Neural progenitor cell (in vitro differentiated cells): ENCODE results near the gene NFATC1. TPM values are rescaled to one million over a fixed set of nuclear protein-coding genes. Genes with fewer than 3 reads are reported as not detected.
A peak's percentile ranks its signal among the peaks of the same experiment; 100 is the strongest.

Experiments
- DNase-seq: peaks from one replicate; pipeline ENCODE4 v3.0.0-alpha.2; 2016; ENCODE audit warnings: low spot score
- H2AFZ ChIP-seq: fragments of 200-600 bp; sonication (generic); replicated peaks from 2 replicates; pipeline ENCODE4 v1.6.1; 2016; ENCODE audit warnings: antibody characterized with exemption
- H3F3A ChIP-seq: fragments of 200-600 bp; sonication (generic); 2 replicates; pipeline ENCODE4 v1.6.1; 2016; ENCODE audit warnings: antibody characterized with exemption, low read depth
- H3K27ac ChIP-seq: fragments of 200-600 bp; sonication (generic); 2 replicates; pipeline ENCODE4 v1.5.1; 2016; ENCODE audit warnings: mild to moderate bottlenecking
- H3K27me3 ChIP-seq: fragments of 200-600 bp; sonication (generic); 2 replicates; pipeline ENCODE4 v1.6.1; 2016; ENCODE audit warnings: mild to moderate bottlenecking, moderate library complexity
- H3K36me3 ChIP-seq: fragments of 200-600 bp; sonication (generic); 2 replicates; pipeline ENCODE4 v1.5.1; 2016
- H3K4me1 ChIP-seq: fragments of 200-600 bp; sonication (generic); 2 replicates; pipeline ENCODE4 v1.6.1; 2016; ENCODE audit warnings: mixed run types
- H3K4me2 ChIP-seq: fragments of 200-600 bp; sonication (generic); 2 replicates; pipeline ENCODE4 v1.6.1; 2016
- H3K4me3 ChIP-seq: fragments of 200-600 bp; sonication (generic); 2 replicates; pipeline ENCODE4 v1.5.1; 2016
- H3K79me2 ChIP-seq: fragments of 200-600 bp; sonication (generic); 2 replicates; pipeline ENCODE4 v1.6.1; 2016; ENCODE audit warnings: low read depth
- H3K9ac ChIP-seq: fragments of 200-600 bp; sonication (generic); 2 replicates; pipeline ENCODE4 v1.6.1; 2016
- H3K9me3 ChIP-seq: fragments of 200-600 bp; sonication (generic); 2 replicates; pipeline ENCODE4 v1.5.1; 2016; ENCODE audit warnings: low read depth
- H4K20me1 ChIP-seq: fragments of 200-600 bp; sonication (generic); 2 replicates; pipeline ENCODE4 v1.6.1; 2016; ENCODE audit warnings: low read depth
- H3K27ac Mint-ChIP-seq: 3 replicates; pipeline ENCODE4 v1.8.0; 2021; ENCODE audit warnings: mixed read lengths
- H3K27me3 Mint-ChIP-seq: 2 replicates; pipeline ENCODE4 v1.8.0; 2022; ENCODE audit warnings: low read depth, mild to moderate bottlenecking, inconsistent platforms, moderate library complexity, mixed read lengths; ENCODE audit not compliant: insufficient read depth
- H3K36me3 Mint-ChIP-seq: 3 replicates; pipeline ENCODE4 v1.8.0; 2021; ENCODE audit warnings: mixed read lengths
- H3K4me1 Mint-ChIP-seq: 3 replicates; pipeline ENCODE4 v1.8.0; 2021; ENCODE audit warnings: mixed read lengths
- H3K4me3 Mint-ChIP-seq: 3 replicates; pipeline ENCODE4 v1.8.0; 2021; ENCODE audit warnings: mild to moderate bottlenecking, moderate library complexity, mixed read lengths
- H3K9me3 Mint-ChIP-seq: 3 replicates; pipeline ENCODE4 v1.8.0; 2020; ENCODE audit warnings: mixed read lengths
- EZH2 ChIP-seq: fragments of 200-600 bp; sonication (generic); IDR thresholded peaks from 2 replicates; pipeline ENCODE4 v1.6.1; 2017; ENCODE audit warnings: antibody characterized with exemption, mild to moderate bottlenecking, moderate library complexity
- EZH2phosphoT487 ChIP-seq: fragments of 200-600 bp; sonication (generic); IDR thresholded peaks from 2 replicates; pipeline ENCODE4 v1.6.1; 2017; ENCODE audit warnings: antibody characterized with exemption
- total RNA-seq: library from RNA; depleted of rRNA; stranded (reverse); fragments of >200 nt; gene quantifications from 2 replicates; pipeline ENCODE4 v1.2.3, GENCODE V29; 2015; ENCODE audit warnings: low replicate concordance
- TF ChIP-seq, protein P1 (sequence below): fragments of 200-600 bp; sonication (generic); IDR thresholded peaks from 2 replicates; pipeline ENCODE4 v1.5.1; 2017; ENCODE audit warnings: antibody characterized with exemption, mild to moderate bottlenecking

NFATC1 gene
- total RNA-seq, 1 donor from 2014 or later = 2.3 TPM

DNA sequence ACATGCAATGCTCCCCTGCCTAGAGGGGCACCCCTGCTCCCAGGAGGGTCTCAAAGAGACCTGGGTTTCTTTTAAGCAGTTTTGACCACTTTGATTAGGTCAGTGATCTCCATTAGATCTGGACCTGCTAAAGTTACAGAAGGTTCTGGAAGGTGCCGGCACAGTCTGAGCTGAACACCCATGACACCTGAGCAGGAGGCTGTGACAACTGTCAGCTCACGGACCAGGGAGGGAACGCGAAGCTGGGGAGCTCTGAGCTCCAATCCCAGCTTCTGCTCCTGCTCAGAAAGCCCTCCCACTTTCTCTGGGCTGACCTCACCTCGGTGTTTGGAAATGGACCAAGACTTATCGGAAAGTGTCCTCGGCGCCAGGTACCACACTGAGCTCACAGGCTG, 113.8 kb downstream of the NFATC1 start:
- Histone ChIP-seq H3K79me2 (no peaks in the 10 kb centered on the region), H2AFZ (no peak overlapping the region), H3F3A (peaks cover 4% of the 10 kb centered on the region), H3K9me3 (no peaks in the 10 kb centered on the region), H3K4me1 (peaks cover 17% of the 10 kb centered on the region), H3K27ac (no peak overlapping the region), H3K27me3 (peaks cover 16% of the 10 kb centered on the region), H3K4me2 (no peak overlapping the region), H3K36me3 (no peaks in the 10 kb centered on the region), H3K4me3 (no peak overlapping the region), H3K9ac (no peak overlapping the region), H4K20me1 (no peaks in the 10 kb centered on the region)
- Mint-ChIP-seq H3K4me1 (peaks cover 24% of the 10 kb centered on the region), H3K27me3 (peaks cover 6% of the 10 kb centered on the region), H3K36me3 (peaks cover 4% of the 10 kb centered on the region), H3K27ac (peak overlapping the region; percentile 64), H3K4me3 (no peak overlapping the region), H3K9me3 (no peaks in the 10 kb centered on the region)
- DNase-seq = no peak
- TF ChIP-seq, protein P1, sequence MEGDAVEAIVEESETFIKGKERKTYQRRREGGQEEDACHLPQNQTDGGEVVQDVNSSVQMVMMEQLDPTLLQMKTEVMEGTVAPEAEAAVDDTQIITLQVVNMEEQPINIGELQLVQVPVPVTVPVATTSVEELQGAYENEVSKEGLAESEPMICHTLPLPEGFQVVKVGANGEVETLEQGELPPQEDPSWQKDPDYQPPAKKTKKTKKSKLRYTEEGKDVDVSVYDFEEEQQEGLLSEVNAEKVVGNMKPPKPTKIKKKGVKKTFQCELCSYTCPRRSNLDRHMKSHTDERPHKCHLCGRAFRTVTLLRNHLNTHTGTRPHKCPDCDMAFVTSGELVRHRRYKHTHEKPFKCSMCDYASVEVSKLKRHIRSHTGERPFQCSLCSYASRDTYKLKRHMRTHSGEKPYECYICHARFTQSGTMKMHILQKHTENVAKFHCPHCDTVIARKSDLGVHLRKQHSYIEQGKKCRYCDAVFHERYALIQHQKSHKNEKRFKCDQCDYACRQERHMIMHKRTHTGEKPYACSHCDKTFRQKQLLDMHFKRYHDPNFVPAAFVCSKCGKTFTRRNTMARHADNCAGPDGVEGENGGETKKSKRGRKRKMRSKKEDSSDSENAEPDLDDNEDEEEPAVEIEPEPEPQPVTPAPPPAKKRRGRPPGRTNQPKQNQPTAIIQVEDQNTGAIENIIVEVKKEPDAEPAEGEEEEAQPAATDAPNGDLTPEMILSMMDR = no peak
- TF ChIP-seq EZH2 = no peak

DNA sequence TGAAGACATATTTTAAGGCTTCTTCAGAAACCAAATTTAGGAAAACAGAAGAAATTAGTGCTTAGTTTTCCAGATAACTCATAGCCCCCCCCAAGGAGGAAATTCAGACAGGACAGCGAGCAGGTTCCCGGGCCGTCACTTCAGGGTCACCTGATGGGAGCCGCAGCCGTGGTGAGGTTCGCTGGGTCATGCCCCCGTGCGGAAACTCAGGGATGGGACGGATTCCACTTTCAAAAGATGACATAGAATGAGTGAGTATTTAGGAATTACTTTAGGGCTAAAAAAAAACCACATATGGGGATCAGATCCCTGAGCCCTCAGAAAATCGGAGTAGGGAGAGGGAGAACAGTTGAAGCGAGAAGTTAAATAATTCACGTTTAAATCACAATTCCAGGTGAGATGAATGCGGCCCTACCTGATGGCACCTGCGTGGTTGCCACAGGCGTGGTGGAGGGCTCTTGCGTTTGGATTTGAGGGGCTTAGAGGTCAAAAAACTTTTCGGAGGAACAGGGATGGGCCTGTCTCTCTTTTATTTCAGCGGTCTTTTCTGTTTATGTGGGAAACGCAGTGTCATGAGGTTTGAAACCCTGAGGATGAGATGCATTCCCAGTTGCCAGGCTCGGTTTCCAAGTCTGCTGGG, 114.4 kb downstream of the NFATC1 start:
- TF ChIP-seq EZH2 = no peak
- TF ChIP-seq, protein P1 = no peak
- no peak for TF ChIP-seq EZH2phosphoT487

DNA sequence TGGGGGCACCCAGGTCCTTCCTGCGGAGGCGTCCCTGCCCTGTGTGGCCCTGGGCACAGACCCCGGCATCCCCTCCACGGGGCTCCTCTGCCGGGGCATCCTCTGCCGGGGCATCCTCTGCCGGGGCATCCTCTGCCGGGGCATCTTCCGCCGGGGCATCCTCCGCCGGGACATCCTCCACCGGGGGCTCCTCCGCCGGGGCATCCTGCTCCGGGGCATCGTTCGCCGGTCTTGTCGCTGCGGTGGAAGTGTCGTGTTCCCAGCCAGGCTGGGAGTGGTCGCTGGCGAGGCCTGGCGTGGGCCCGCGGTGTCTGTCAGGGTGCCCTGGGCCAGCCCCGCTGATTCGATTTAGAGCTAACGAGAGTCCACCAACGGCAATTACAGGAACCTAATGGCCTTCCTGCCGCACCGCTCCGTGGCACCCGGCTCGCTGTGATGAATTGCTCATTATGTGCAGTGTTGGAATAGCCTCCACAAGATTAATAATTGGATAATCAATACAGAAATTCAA, 115.1 kb downstream of the NFATC1 start:
- Mint-ChIP-seq H3K9me3 (no peaks in the 10 kb centered on the region), H3K36me3 (peaks cover 4% of the 10 kb centered on the region), H3K4me1 (peaks cover 24% of the 10 kb centered on the region), H3K27ac (no peak overlapping the region), H3K4me3 (no peak overlapping the region), H3K27me3 (peaks cover 6% of the 10 kb centered on the region)
- Histone ChIP-seq H3K79me2 (no peaks in the 10 kb centered on the region), H3K27ac (no peak overlapping the region), H3K36me3 (no peaks in the 10 kb centered on the region), H3K4me1 (peaks cover 17% of the 10 kb centered on the region), H4K20me1 (no peaks in the 10 kb centered on the region), H3K4me2 (no peak overlapping the region), H3K9ac (no peak overlapping the region), H3F3A (peaks cover 4% of the 10 kb centered on the region), H3K4me3 (no peak overlapping the region), H3K9me3 (no peaks in the 10 kb centered on the region), H2AFZ (no peak overlapping the region), H3K27me3 (peaks cover 16% of the 10 kb centered on the region)
- TF ChIP-seq EZH2phosphoT487 (no peak), EZH2 (no peak)
- TF ChIP-seq, protein P1 = no peak
- DNase-seq = no peak

More for the DNA sequence above, 114.4 kb downstream of the NFATC1 start:
- H3K36me3 Mint-ChIP-seq = peaks cover 4% of the 10 kb centered on the region
- peaks cover 6% of the 10 kb centered on the region for H3K27me3 Mint-ChIP-seq
- H3K79me2 ChIP-seq = no peaks in the 10 kb centered on the region
- H3F3A ChIP-seq = peaks cover 4% of the 10 kb centered on the region
- H3K27ac ChIP-seq = no peak overlapping the region
- H3K4me1 ChIP-seq = peaks cover 17% of the 10 kb centered on the region
- no peak overlapping the region for H3K4me2 ChIP-seq
- no peak overlapping the region for H3K9ac ChIP-seq
- no peak overlapping the region for H3K4me3 Mint-ChIP-seq
- peak overlapping the region; percentile 64 for H3K27ac Mint-ChIP-seq
- H3K9me3 ChIP-seq = no peaks in the 10 kb centered on the region
- no peaks in the 10 kb centered on the region for H3K36me3 ChIP-seq
- H3K9me3 Mint-ChIP-seq = no peaks in the 10 kb centered on the region
- H3K4me1 Mint-ChIP-seq = peaks cover 24% of the 10 kb centered on the region
- no peak for DNase-seq
- H3K4me3 ChIP-seq = no peak overlapping the region
- no peaks in the 10 kb centered on the region for H4K20me1 ChIP-seq
- H2AFZ ChIP-seq = no peak overlapping the region
- H3K27me3 ChIP-seq = peaks cover 16% of the 10 kb centered on the region
